Measurements from ENCODE around the gene CBFB. TPM values are rescaled to one million over a fixed set of nuclear protein-coding genes. Genes with fewer than 3 reads are reported as not detected.

Gene CBFB
- total RNA-seq, 4 donors from 2014 or later, result 28.2 to 68.3 (median 46.6) TPM

- TF ChIP-seq EP300 (IDR thresholded peaks at IDR 0.05) (no peak), CTCF (IDR thresholded peaks at IDR 0.05) (no peak), POLR2A (IDR thresholded peaks at IDR 0.05) (no peak), POLR2AphosphoS5 (IDR thresholded peaks at IDR 0.05) (no peak)
- Histone ChIP-seq H3K27me3 (no peaks in the 10 kb centered on the region), H3K4me1 (peaks cover 10% of the 10 kb centered on the region), H3K36me3 (no peaks in the 10 kb centered on the region), H3K4me3 (no peak overlapping the region), H3K9me3 (no peaks in the 10 kb centered on the region), H3K27ac (no peak overlapping the region)
- DNase-seq (ENCODE audit: low spot score in 2 of 2), result peak in 1 of 2 donors; percentile 24
Measured at GRCh38 chr16:67025210-67025550, 3.8 kb upstream of the CBFB start.

GRCh38 chr16:67026570-67026969, 2.4 kb upstream of the CBFB start:
- H3K4me3 ChIP-seq, result no peak overlapping the region
- DNase-seq (ENCODE audit: low spot score in 2 of 2), result peak in 1 of 2 donors; percentile 34

GRCh38 chr16:67027046-67027445, 1.9 kb upstream of the CBFB start:
- H3K9me3 ChIP-seq, result no peaks in the 10 kb centered on the region
- no peak overlapping the region for H3K27ac ChIP-seq
- peaks cover 29% of the 10 kb centered on the region for H3K4me1 ChIP-seq
- peak in 1 of 2 donors; percentile 47 for DNase-seq (ENCODE audit: low spot score in 2 of 2)
- no peaks in the 10 kb centered on the region for H3K36me3 ChIP-seq
- no peaks in the 10 kb centered on the region for H3K27me3 ChIP-seq
- TF ChIP-seq POLR2AphosphoS5 (IDR thresholded peaks at IDR 0.05) (no peak), EP300 (IDR thresholded peaks at IDR 0.05) (no peak), CTCF (IDR thresholded peaks at IDR 0.05) (no peak)
- 89% methylated on average over 6 of the region's 6 CpGs for WGBS
- no peak overlapping the region for H3K4me3 ChIP-seq

More at GRCh38 chr16:67026570-67026969, 2.4 kb upstream of the CBFB start:
- Histone ChIP-seq H3K27me3 (no peaks in the 10 kb centered on the region), H3K36me3 (no peaks in the 10 kb centered on the region), H3K27ac (no peak overlapping the region), H3K4me1 (peaks cover 24% of the 10 kb centered on the region), H3K9me3 (no peaks in the 10 kb centered on the region)
- no peak for TF ChIP-seq CTCF (IDR thresholded peaks at IDR 0.05)
- TF ChIP-seq EP300 (IDR thresholded peaks at IDR 0.05), result no peak
- TF ChIP-seq POLR2AphosphoS5 (IDR thresholded peaks at IDR 0.05), result no peak
- no peak for TF ChIP-seq POLR2A (IDR thresholded peaks at IDR 0.05)
- WGBS, result 94% methylated on average over 4 of the region's 4 CpGs

- TF ChIP-seq CTCF (IDR thresholded peaks at IDR 0.05) (no peak), POLR2A (IDR thresholded peaks at IDR 0.05) (no peak), EP300 (IDR thresholded peaks at IDR 0.05) (no peak), POLR2AphosphoS5 (IDR thresholded peaks at IDR 0.05) (no peak)
- Histone ChIP-seq H3K4me1 (peaks cover 32% of the 10 kb centered on the region), H3K27ac (peak overlapping the region; percentile 92), H3K27me3 (no peaks in the 10 kb centered on the region), H3K9me3 (no peaks in the 10 kb centered on the region), H3K36me3 (peaks cover 1% of the 10 kb centered on the region), H3K4me3 (peak overlapping the region; percentile 96)
- WGBS, result 25% methylated on average over 10 of the region's 10 CpGs
- DNase-seq (ENCODE audit: low spot score in 2 of 2), result no peak
Measured at GRCh38 chr16:67028167-67028695, 718 bp upstream of the CBFB start.

GRCh38 chr16:67029254-67030096, 526 bp downstream of the CBFB start:
- Histone ChIP-seq H3K36me3 (peaks cover 3% of the 10 kb centered on the region), H3K4me1 (peaks cover 33% of the 10 kb centered on the region), H3K27me3 (no peaks in the 10 kb centered on the region), H3K4me3 (peak overlapping the region; percentile 96), H3K27ac (peak overlapping the region; percentile 92), H3K9me3 (no peaks in the 10 kb centered on the region)
- TF ChIP-seq POLR2AphosphoS5 (IDR thresholded peaks at IDR 0.05), result peak in 2 of 3 donors; percentile 12 to 18
- no peak for TF ChIP-seq CTCF (IDR thresholded peaks at IDR 0.05)
- peak in 1 of 2 donors; percentile 44 for TF ChIP-seq POLR2A (IDR thresholded peaks at IDR 0.05)
- DNase-seq (ENCODE audit: low spot score in 2 of 2), result peak; percentile 83 to 84
- WGBS, result 0% methylated on average over 47 of the region's 123 CpGs

Data from suprapubic skin (tissue), 4 donors.